RWPE2 (cell line): Measurements from ENCODE around the gene FRMPD2.

ENCODE experiments used
- ATAC-seq: fragments of 200-7000 bp; cut with Tn5 transposase; 3 replicates; pipeline ENCODE4 v1.9.1; 2021; ENCODE audit warnings: low read depth
- DNase-seq: peaks from one replicate; pipeline ENCODE4 v3.0.0-alpha.2; 2020; ENCODE audit warnings: low spot score
- H3K27ac ChIP-seq: fragments of 450-650 bp; 2 replicates; pipeline ENCODE4 v1.5.1; 2017; ENCODE audit warnings: mild to moderate bottlenecking; ENCODE audit not compliant: poor library complexity, severe bottlenecking
- H3K27me3 ChIP-seq: fragments of 250-450 bp; sonication (Bioruptor Pico); 2 replicates; pipeline ENCODE4 v1.5.1; 2021; ENCODE audit warnings: mild to moderate bottlenecking, moderate library complexity; ENCODE audit not compliant: insufficient read depth, poor library complexity, severe bottlenecking
- H3K36me3 ChIP-seq: fragments of 250-450 bp; sonication (Bioruptor Pico); 2 replicates; pipeline ENCODE4 v1.5.1; 2020; ENCODE audit warnings: low read depth, mild to moderate bottlenecking, moderate library complexity
- H3K4me1 ChIP-seq: fragments of 250-450 bp; sonication (Bioruptor Pico); 2 replicates; pipeline ENCODE4 v1.5.1; 2021; ENCODE audit warnings: mild to moderate bottlenecking, moderate library complexity; ENCODE audit not compliant: insufficient read depth, poor library complexity, severe bottlenecking
- H3K4me3 ChIP-seq: fragments of 250-450 bp; sonication (Bioruptor Pico); 2 replicates; pipeline ENCODE4 v1.5.1; 2021; ENCODE audit warnings: mild to moderate bottlenecking, moderate library complexity; ENCODE audit not compliant: severe bottlenecking
- H3K9me3 ChIP-seq: fragments of 250-450 bp; sonication (Bioruptor Pico); 2 replicates; pipeline ENCODE4 v1.5.1; 2021; ENCODE audit warnings: mild to moderate bottlenecking, moderate library complexity; ENCODE audit not compliant: severe bottlenecking
- TF ChIP-seq, protein P1 (sequence below): fragments of 450-650 bp; IDR thresholded peaks from one replicate; pipeline ENCODE4 v1.5.1; 2017; ENCODE audit warnings: mild to moderate bottlenecking, moderate library complexity; ENCODE audit not compliant: poor library complexity, severe bottlenecking

Gene FRMPD2

DNA sequence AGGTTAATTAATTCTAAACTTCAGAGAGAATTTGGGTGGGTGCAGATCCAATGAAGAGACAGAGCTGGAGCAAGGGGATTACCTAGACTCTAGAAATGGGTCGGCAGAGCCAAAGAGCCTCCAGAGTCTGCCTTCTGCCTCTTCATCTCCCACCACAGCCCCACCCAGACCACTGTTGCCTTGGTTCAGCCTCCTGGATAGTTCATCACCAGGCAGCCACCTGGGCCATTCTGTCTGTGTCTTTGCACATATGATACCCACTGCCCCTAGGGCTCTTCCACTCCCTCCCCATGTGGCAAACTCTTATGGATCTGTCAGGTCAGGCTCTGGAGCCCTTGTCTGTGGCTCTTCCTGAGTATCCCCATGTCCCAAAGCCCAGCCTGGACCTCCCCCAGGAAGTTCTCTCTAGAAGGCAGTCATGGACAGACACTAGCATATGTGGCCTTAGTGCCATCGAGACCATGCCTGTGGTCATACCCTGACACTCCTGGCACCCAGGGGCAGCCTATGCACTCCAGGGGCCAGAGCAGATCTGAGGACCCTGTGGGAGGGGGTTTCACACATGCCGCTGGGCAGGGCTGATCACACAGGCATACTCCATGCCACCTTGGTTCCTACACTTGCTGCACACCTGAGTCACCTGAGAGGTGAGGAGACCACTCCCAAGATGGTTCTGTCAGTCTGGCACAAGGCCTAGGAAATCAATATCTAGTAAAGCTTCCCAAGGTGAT is 41.6 kb downstream of the FRMPD2 start:
- no peak overlapping the region for H3K27ac ChIP-seq
- H3K36me3 ChIP-seq, result no peaks in the 10 kb centered on the region
- TF ChIP-seq, protein P1, sequence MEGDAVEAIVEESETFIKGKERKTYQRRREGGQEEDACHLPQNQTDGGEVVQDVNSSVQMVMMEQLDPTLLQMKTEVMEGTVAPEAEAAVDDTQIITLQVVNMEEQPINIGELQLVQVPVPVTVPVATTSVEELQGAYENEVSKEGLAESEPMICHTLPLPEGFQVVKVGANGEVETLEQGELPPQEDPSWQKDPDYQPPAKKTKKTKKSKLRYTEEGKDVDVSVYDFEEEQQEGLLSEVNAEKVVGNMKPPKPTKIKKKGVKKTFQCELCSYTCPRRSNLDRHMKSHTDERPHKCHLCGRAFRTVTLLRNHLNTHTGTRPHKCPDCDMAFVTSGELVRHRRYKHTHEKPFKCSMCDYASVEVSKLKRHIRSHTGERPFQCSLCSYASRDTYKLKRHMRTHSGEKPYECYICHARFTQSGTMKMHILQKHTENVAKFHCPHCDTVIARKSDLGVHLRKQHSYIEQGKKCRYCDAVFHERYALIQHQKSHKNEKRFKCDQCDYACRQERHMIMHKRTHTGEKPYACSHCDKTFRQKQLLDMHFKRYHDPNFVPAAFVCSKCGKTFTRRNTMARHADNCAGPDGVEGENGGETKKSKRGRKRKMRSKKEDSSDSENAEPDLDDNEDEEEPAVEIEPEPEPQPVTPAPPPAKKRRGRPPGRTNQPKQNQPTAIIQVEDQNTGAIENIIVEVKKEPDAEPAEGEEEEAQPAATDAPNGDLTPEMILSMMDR, result no peak
- no peak for DNase-seq
- H3K27me3 ChIP-seq, result peaks cover 3% of the 10 kb centered on the region
- H3K4me3 ChIP-seq, result no peak overlapping the region
- H3K9me3 ChIP-seq, result no peaks in the 10 kb centered on the region
- no peaks in the 10 kb centered on the region for H3K4me1 ChIP-seq
- ATAC-seq, result no peak

DNA sequence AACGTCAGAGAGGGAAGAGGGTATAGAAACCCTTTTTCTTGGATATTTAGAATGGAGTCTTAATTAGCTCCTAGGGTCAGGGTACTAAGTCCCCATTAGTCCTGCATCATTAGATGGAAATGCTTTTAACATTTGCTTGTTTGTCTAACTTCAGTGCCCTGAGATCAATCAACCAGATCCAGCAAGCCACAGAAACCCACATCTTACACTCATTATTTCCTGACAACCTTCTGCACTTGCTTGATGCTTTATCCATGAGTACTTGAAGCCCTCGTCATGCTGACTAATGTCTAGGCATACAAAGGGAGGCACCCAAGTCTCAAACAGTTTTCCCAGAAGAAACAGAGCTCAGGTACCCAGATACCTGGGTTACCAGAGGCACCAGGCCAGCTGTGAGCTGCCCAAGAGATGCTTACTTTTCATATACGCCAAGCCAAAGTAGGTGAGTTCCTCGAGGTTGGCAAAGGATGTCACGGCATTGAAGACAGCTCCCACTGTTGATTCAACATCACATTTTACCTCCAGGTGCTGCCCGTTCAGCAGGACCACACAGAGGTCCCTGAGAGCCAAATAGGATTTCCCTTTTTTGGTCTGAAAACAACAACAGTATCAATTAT is 42.7 kb downstream of the FRMPD2 start:
- Histone ChIP-seq H3K36me3 (no peaks in the 10 kb centered on the region), H3K4me1 (no peaks in the 10 kb centered on the region), H3K27ac (no peak overlapping the region), H3K4me3 (no peak overlapping the region), H3K27me3 (peaks cover 8% of the 10 kb centered on the region), H3K9me3 (no peaks in the 10 kb centered on the region)
- ATAC-seq, result no peak
- no peak for DNase-seq
- TF ChIP-seq, protein P1, result no peak

DNA sequence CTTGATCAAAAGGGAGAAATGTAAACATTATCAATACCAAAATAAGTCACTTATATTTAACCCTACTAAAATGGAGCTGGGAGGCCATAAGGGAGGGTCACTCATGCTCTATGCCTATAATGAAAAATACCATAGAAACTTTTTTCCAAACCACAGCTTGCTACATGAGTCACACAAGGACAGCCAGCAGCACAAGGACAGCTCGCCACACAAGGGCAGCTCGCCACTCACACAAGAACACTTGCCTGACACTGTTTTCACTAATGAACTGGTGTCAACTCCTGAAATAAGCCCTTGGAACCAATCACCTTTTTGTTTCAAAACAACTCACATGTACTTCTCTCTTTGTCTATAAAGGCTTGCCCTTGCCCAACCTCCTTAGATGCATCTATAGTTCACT is 43.3 kb downstream of the FRMPD2 start:
- Histone ChIP-seq H3K27ac (no peak overlapping the region), H3K9me3 (no peaks in the 10 kb centered on the region), H3K4me3 (no peak overlapping the region), H3K4me1 (no peaks in the 10 kb centered on the region), H3K36me3 (no peaks in the 10 kb centered on the region), H3K27me3 (peaks cover 8% of the 10 kb centered on the region)
- ATAC-seq (no peak), DNase-seq (no peak)
- TF ChIP-seq, protein P1, result no peak

DNA sequence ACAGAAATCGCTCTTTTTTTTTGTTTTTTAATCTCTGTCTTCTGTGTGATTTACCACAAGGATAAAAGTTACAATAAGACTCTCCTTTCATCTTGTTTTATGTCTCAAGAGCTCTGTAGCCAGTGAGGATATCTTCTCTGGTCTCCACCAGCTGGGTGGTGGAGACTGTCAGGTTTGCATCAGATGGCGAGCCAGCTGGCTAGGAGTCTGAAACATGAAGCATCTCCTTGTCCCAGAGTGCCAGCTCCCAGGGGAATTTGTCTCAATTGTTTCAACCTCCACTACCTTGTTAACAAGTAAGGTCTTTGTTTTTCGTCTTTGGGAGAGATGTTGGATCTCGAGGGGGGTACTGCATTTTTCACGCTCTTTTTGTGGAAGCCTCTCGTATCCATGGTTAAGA is 47.3 kb downstream of the FRMPD2 start:
- no peak for DNase-seq
- no peak for ATAC-seq
- Histone ChIP-seq H3K27me3 (peaks cover 8% of the 10 kb centered on the region), H3K27ac (no peak overlapping the region), H3K4me1 (no peaks in the 10 kb centered on the region), H3K9me3 (no peaks in the 10 kb centered on the region), H3K4me3 (no peak overlapping the region), H3K36me3 (no peaks in the 10 kb centered on the region)
- TF ChIP-seq, protein P1, result no peak
